Measurements from ENCODE around the gene OR9I1. TPM values are rescaled to one million over a fixed set of nuclear protein-coding genes. Genes with fewer than 3 reads are reported as not detected.

OR9I1 gene
- total RNA-seq, 1 donor from 2014 or later, result not detected

DNA sequence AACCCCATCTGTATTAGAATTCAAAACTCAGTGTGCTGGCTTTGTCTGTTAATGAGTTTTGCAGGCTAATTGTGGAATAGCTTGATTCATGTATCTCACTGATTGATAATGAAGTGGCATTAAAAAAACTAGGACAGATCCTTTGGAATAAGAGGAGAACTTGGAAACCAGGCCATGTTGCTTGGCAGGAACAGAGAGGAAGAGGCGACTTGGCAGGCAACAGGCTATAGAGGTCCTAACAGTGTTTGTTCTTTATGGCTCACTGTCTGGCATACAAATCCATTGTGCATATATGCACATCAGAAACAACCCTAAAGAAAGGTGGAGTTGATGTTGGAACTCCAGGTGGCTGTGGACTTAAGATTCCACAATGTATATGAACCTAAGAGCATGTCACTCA lies 17.4 kb upstream of the OR9I1 start:
- no peak for DNase-seq (ENCODE audit: low spot score, unreplicated experiment)
- Mint-ChIP-seq H3K4me1 (ENCODE audit: low read depth) (peaks cover 3% of the 10 kb centered on the region), H3K27me3 (no peaks in the 10 kb centered on the region), H3K27ac (no peak overlapping the region), H3K9me3 (ENCODE audit: low read depth) (peaks cover 3% of the 10 kb centered on the region), H3K36me3 (ENCODE audit: insufficient read depth) (no peaks in the 10 kb centered on the region), H3K4me3 (ENCODE audit: low read depth) (no peak overlapping the region)
- TF ChIP-seq, protein P1, sequence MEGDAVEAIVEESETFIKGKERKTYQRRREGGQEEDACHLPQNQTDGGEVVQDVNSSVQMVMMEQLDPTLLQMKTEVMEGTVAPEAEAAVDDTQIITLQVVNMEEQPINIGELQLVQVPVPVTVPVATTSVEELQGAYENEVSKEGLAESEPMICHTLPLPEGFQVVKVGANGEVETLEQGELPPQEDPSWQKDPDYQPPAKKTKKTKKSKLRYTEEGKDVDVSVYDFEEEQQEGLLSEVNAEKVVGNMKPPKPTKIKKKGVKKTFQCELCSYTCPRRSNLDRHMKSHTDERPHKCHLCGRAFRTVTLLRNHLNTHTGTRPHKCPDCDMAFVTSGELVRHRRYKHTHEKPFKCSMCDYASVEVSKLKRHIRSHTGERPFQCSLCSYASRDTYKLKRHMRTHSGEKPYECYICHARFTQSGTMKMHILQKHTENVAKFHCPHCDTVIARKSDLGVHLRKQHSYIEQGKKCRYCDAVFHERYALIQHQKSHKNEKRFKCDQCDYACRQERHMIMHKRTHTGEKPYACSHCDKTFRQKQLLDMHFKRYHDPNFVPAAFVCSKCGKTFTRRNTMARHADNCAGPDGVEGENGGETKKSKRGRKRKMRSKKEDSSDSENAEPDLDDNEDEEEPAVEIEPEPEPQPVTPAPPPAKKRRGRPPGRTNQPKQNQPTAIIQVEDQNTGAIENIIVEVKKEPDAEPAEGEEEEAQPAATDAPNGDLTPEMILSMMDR (IDR thresholded peaks at IDR 0.05; ENCODE audit: unreplicated experiment), result no peak

DNA sequence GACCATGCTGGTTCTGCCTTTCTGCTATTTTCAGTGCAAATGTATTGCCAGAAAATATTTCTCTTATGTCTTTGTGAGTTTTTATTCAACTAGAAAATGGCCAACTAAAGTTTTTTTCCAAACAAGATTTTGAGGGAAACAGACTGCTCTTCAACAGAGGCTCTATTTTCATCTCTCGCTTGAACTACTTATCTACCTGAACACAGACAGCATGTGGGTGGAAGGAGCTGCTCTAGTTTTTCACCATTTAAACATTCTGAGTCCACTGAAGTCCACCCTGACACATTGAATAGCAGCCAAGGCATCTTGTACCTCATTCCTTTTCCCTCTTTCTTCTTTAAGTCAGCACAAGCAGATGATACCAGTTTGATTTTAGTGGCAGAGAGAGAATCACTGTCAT lies 9.8 kb upstream of the OR9I1 start:
- TF ChIP-seq, protein P1 (IDR thresholded peaks at IDR 0.05; ENCODE audit: unreplicated experiment), result no peak
- H3K9me3 Mint-ChIP-seq (ENCODE audit: low read depth), result no peaks in the 10 kb centered on the region
- no peaks in the 10 kb centered on the region for H3K4me1 Mint-ChIP-seq (ENCODE audit: low read depth)
- H3K27ac Mint-ChIP-seq, result no peak overlapping the region
- no peaks in the 10 kb centered on the region for H3K36me3 Mint-ChIP-seq (ENCODE audit: insufficient read depth)
- H3K4me3 Mint-ChIP-seq (ENCODE audit: low read depth), result no peak overlapping the region
- no peak for DNase-seq (ENCODE audit: low spot score, unreplicated experiment)
- no peaks in the 10 kb centered on the region for H3K27me3 Mint-ChIP-seq

DNA sequence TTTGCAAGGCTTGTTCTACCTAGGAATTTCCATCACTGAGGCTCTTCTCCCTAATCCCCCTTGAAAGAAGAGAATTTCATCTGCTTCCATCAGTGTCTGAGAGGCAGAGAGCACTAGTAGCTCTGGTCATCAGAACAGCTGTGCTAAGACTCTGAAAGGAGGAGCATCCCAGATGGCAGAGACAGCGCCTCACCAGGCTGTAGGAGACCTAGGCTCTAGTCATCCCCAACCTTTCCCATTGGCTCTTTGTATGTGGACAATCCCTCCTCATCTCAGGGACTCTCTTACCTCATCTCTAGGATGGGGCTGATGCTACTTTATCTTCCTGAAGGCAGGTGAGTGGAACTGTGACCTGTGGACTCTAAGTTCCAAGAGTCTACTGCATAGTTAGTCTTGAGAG lies 8.8 kb upstream of the OR9I1 start:
- DNase-seq (ENCODE audit: low spot score, unreplicated experiment), result no peak
- H3K9me3 Mint-ChIP-seq (ENCODE audit: low read depth), result no peaks in the 10 kb centered on the region
- H3K4me3 Mint-ChIP-seq (ENCODE audit: low read depth), result no peak overlapping the region
- H3K4me1 Mint-ChIP-seq (ENCODE audit: low read depth), result no peaks in the 10 kb centered on the region
- TF ChIP-seq, protein P1 (IDR thresholded peaks at IDR 0.05; ENCODE audit: unreplicated experiment), result no peak
- H3K27ac Mint-ChIP-seq, result no peak overlapping the region
- no peaks in the 10 kb centered on the region for H3K36me3 Mint-ChIP-seq (ENCODE audit: insufficient read depth)
- H3K27me3 Mint-ChIP-seq, result no peaks in the 10 kb centered on the region

DNA sequence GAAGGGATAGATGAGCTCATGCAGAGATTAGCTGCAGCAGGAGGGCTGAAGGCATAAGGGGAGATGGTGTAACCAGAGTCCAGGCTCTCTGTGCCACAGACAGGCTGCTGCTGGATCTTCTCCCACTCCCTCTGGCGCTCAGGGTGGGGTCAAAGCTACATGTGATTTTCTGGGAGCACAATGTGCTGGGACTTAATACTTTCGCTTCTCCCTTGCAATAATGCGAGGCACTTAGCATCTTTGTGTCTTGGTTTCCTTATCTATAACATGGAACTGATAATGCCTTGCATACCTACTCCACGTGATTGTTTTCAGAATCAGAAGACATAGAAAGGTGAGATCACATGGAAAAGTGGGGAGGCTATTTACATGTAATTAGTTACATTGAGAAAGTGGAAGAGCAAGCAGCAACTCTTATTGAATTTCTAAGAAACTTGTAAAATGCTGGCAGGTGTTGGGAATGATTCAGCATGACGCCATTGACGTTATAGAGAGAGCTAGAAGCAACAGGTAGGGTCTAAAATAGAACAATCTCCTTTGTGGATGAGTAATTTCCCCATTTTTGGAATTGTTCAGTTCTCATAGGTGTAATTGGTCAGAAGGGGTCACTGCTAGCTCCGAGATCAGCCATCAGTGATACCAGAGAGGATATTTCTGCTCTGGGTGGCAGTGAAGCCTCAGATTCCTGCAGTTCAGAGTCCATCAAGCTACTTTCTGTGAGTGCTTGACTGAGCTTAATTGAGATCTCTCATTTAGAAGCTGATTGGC lies 8.2 kb upstream of the OR9I1 start:
- no peak overlapping the region for H3K27ac Mint-ChIP-seq
- H3K4me3 Mint-ChIP-seq (ENCODE audit: low read depth), result no peak overlapping the region

DNA sequence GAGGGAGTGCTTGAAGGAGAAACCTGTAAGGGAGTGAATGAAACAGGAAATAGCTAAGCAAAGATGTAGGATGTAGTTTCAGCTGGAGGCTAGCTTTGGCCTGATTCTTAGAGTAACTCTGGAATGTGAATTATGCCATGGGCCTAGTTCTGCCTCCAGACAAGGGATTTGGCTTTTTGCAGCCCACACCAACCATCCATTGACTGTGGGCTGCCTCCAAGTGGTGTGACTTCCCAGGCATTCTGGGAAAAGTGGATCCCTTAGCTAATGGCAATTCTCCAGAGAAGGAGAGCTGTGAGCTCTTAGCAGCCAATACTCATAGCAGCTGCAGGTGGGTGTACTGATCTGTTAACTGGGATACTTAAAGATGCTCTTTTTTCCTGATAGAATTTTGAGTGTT lies 2.0 kb upstream of the OR9I1 start:
- no peaks in the 10 kb centered on the region for H3K27me3 Mint-ChIP-seq
- H3K4me3 Mint-ChIP-seq (ENCODE audit: low read depth), result no peak overlapping the region
- no peak overlapping the region for H3K27ac Mint-ChIP-seq
- no peaks in the 10 kb centered on the region for H3K36me3 Mint-ChIP-seq (ENCODE audit: insufficient read depth)
- no peaks in the 10 kb centered on the region for H3K4me1 Mint-ChIP-seq (ENCODE audit: low read depth)
- TF ChIP-seq, protein P1 (IDR thresholded peaks at IDR 0.05; ENCODE audit: unreplicated experiment), result no peak
- DNase-seq (ENCODE audit: low spot score, unreplicated experiment), result no peak
- no peaks in the 10 kb centered on the region for H3K9me3 Mint-ChIP-seq (ENCODE audit: low read depth)

More for the DNA sequence above, 8.2 kb upstream of the OR9I1 start:
- H3K27me3 Mint-ChIP-seq, result no peaks in the 10 kb centered on the region
- TF ChIP-seq, protein P1 (IDR thresholded peaks at IDR 0.05; ENCODE audit: unreplicated experiment), result no peak
- H3K4me1 Mint-ChIP-seq (ENCODE audit: low read depth), result no peaks in the 10 kb centered on the region
- H3K9me3 Mint-ChIP-seq (ENCODE audit: low read depth), result no peaks in the 10 kb centered on the region
- H3K36me3 Mint-ChIP-seq (ENCODE audit: insufficient read depth), result no peaks in the 10 kb centered on the region
- DNase-seq (ENCODE audit: low spot score, unreplicated experiment), result no peak

All from progenitor cell of endocrine pancreas (in vitro differentiated cells).